GM23338 (cell line): Measurements from ENCODE around the gene TUB. TPM values are rescaled to one million over a fixed set of nuclear protein-coding genes. Genes with fewer than 3 reads are reported as not detected.

Experiments used
- CREB1 ChIP-seq: fragments of 250-450 bp; sonication (Bioruptor Pico); IDR thresholded peaks from 2 replicates; pipeline ENCODE4 v1.5.0; 2020; ENCODE audit warnings: low read depth, mild to moderate bottlenecking, moderate library complexity
- EZH2 ChIP-seq: fragments of 200-600 bp; sonication (generic); IDR thresholded peaks from one replicate; pipeline ENCODE4 v1.8.0; 2017; ENCODE audit warnings: antibody characterized with exemption, mild to moderate bottlenecking, low read depth; ENCODE audit not compliant: unreplicated experiment
- JUNB ChIP-seq: IDR thresholded peaks from one replicate; pipeline ENCODE4 v1.6.1; 2016; ENCODE audit warnings: antibody characterized with exemption; ENCODE audit not compliant: unreplicated experiment
- NANOG ChIP-seq: IDR thresholded peaks from 2 replicates; pipeline ENCODE4 v1.6.1; 2016; ENCODE audit warnings: antibody characterized with exemption, borderline replicate concordance
- POLR2AphosphoS5 ChIP-seq: IDR thresholded peaks from 2 replicates; pipeline ENCODE4 v1.6.1; 2016; ENCODE audit warnings: antibody characterized with exemption, low read depth
- ZNF114 ChIP-seq: fragments of 250-450 bp; sonication (Bioruptor Pico); IDR thresholded peaks from 2 replicates; pipeline ENCODE4 v1.5.0; 2020; ENCODE audit warnings: mild to moderate bottlenecking, moderate library complexity
- ZNF331 ChIP-seq: fragments of 250-450 bp; sonication (Bioruptor Pico); IDR thresholded peaks from 2 replicates; pipeline ENCODE4 v1.5.0; 2020; ENCODE audit warnings: low read depth, mild to moderate bottlenecking, moderate library complexity
- polyA plus RNA-seq: library from polyadenylated mRNA; unstranded; fragments of >200 nt; fragmentation: Nextera tagmentation; extraction: Ambion mirVana; gene quantifications from 2 replicates; pipeline ENCODE4 v1.2.1, GENCODE V29; 2016
- total RNA-seq: library from RNA; depleted of rRNA; stranded (reverse); fragments of >200 nt; shearing (Covaris generic); gene quantifications from 2 replicates; pipeline ENCODE4 v1.2.3, GENCODE V29; 2014
- TF ChIP-seq, protein P1 (sequence below): fragments of 250-450 bp; sonication (Bioruptor Pico); IDR thresholded peaks from 2 replicates; pipeline ENCODE4 v1.5.0; 2020; ENCODE audit warnings: mild to moderate bottlenecking, moderate library complexity
- TF ChIP-seq, protein P2 (sequence below): IDR thresholded peaks from 2 replicates; pipeline ENCODE4 v1.6.1; 2016; ENCODE audit warnings: antibody characterized with exemption
- TF ChIP-seq, protein P3 (sequence below): IDR thresholded peaks from one replicate; pipeline ENCODE4 v1.6.1; 2018; ENCODE audit warnings: antibody characterized with exemption; ENCODE audit not compliant: unreplicated experiment
- TF ChIP-seq, protein P4 (sequence below), 2 experiments: fragments of 200-600 bp in 1 of 2; sonication (generic) in 1 of 2; conservative IDR thresholded peaks; 2 replicates each; pipeline versions ENCODE4 v1.5.1 to v1.6.1; 2016 to 2017; ENCODE audit warnings: antibody characterized with exemption in 2 of 2, low read depth in 2 of 2, mild to moderate bottlenecking in 2 of 2, moderate library complexity in 1 of 2

TUB gene
- total and polyA plus RNA-seq, 2 experiments from 2014 or later: 5.5 to 30.4 TPM

DNA sequence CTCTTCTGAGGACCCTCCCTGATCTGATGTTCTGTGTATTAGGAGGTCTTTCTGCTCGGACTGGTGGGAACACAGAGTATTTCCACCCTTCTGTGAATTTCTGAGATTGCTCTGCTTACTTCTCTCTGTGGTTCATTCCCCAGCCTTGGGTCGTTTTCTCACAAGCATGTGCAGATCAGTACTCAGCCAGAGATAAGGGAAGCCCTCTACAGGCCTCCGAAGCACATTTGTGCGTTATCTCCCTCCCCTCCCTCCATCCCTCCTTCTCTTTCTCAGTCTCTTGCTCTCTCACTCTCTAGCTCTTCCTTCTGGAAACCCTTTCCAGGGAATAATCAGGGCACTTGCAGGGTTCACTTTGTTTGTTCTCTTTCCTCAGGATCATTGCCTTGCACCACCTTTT is 35.2 kb upstream of the TUB start (continued):
- TF ChIP-seq, protein P1, sequence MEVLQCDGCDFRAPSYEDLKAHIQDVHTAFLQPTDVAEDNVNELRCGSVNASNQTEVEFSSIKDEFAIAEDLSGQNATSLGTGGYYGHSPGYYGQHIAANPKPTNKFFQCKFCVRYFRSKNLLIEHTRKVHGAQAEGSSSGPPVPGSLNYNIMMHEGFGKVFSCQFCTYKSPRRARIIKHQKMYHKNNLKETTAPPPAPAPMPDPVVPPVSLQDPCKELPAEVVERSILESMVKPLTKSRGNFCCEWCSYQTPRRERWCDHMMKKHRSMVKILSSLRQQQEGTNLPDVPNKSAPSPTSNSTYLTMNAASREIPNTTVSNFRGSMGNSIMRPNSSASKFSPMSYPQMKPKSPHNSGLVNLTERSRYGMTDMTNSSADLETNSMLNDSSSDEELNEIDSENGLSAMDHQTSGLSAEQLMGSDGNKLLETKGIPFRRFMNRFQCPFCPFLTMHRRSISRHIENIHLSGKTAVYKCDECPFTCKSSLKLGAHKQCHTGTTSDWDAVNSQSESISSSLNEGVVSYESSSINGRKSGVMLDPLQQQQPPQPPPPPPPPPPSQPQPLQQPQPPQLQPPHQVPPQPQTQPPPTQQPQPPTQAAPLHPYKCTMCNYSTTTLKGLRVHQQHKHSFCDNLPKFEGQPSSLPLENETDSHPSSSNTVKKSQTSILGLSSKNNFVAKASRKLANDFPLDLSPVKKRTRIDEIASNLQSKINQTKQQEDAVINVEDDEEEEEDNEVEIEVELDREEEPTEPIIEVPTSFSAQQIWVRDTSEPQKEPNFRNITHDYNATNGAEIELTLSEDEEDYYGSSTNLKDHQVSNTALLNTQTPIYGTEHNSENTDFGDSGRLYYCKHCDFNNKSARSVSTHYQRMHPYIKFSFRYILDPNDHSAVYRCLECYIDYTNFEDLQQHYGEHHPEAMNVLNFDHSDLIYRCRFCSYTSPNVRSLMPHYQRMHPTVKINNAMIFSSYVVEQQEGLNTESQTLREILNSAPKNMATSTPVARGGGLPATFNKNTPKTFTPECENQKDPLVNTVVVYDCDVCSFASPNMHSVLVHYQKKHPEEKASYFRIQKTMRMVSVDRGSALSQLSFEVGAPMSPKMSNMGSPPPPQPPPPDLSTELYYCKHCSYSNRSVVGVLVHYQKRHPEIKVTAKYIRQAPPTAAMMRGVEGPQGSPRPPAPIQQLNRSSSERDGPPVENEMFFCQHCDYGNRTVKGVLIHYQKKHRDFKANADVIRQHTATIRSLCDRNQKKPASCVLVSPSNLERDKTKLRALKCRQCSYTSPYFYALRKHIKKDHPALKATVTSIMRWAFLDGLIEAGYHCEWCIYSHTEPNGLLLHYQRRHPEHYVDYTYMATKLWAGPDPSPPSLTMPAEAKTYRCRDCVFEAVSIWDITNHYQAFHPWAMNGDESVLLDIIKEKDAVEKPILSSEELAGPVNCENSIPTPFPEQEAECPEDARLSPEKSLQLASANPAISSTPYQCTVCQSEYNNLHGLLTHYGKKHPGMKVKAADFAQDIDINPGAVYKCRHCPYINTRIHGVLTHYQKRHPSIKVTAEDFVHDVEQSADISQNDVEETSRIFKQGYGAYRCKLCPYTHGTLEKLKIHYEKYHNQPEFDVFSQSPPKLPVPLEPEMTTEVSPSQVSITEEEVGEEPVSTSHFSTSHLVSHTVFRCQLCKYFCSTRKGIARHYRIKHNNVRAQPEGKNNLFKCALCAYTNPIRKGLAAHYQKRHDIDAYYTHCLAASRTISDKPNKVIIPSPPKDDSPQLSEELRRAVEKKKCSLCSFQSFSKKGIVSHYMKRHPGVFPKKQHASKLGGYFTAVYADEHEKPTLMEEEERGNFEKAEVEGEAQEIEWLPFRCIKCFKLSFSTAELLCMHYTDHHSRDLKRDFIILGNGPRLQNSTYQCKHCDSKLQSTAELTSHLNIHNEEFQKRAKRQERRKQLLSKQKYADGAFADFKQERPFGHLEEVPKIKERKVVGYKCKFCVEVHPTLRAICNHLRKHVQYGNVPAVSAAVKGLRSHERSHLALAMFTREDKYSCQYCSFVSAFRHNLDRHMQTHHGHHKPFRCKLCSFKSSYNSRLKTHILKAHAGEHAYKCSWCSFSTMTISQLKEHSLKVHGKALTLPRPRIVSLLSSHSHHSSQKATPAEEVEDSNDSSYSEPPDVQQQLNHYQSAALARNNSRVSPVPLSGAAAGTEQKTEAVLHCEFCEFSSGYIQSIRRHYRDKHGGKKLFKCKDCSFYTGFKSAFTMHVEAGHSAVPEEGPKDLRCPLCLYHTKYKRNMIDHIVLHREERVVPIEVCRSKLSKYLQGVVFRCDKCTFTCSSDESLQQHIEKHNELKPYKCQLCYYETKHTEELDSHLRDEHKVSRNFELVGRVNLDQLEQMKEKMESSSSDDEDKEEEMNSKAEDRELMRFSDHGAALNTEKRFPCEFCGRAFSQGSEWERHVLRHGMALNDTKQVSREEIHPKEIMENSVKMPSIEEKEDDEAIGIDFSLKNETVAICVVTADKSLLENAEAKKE (CRISPR knock-in tag): no peak
- TF ChIP-seq ZNF331 (CRISPR knock-in tag) (no peak), ZNF114 (no peak), POLR2AphosphoS5 (no peak), CREB1 (CRISPR knock-in tag) (no peak), JUNB (no peak), NANOG (no peak), EZH2 (no peak)
- TF ChIP-seq, protein P2, sequence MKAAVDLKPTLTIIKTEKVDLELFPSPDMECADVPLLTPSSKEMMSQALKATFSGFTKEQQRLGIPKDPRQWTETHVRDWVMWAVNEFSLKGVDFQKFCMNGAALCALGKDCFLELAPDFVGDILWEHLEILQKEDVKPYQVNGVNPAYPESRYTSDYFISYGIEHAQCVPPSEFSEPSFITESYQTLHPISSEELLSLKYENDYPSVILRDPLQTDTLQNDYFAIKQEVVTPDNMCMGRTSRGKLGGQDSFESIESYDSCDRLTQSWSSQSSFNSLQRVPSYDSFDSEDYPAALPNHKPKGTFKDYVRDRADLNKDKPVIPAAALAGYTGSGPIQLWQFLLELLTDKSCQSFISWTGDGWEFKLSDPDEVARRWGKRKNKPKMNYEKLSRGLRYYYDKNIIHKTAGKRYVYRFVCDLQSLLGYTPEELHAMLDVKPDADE: no peak
- TF ChIP-seq, protein P3, sequence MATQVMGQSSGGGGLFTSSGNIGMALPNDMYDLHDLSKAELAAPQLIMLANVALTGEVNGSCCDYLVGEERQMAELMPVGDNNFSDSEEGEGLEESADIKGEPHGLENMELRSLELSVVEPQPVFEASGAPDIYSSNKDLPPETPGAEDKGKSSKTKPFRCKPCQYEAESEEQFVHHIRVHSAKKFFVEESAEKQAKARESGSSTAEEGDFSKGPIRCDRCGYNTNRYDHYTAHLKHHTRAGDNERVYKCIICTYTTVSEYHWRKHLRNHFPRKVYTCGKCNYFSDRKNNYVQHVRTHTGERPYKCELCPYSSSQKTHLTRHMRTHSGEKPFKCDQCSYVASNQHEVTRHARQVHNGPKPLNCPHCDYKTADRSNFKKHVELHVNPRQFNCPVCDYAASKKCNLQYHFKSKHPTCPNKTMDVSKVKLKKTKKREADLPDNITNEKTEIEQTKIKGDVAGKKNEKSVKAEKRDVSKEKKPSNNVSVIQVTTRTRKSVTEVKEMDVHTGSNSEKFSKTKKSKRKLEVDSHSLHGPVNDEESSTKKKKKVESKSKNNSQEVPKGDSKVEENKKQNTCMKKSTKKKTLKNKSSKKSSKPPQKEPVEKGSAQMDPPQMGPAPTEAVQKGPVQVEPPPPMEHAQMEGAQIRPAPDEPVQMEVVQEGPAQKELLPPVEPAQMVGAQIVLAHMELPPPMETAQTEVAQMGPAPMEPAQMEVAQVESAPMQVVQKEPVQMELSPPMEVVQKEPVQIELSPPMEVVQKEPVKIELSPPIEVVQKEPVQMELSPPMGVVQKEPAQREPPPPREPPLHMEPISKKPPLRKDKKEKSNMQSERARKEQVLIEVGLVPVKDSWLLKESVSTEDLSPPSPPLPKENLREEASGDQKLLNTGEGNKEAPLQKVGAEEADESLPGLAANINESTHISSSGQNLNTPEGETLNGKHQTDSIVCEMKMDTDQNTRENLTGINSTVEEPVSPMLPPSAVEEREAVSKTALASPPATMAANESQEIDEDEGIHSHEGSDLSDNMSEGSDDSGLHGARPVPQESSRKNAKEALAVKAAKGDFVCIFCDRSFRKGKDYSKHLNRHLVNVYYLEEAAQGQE: no peak
- TF ChIP-seq, protein P4, sequence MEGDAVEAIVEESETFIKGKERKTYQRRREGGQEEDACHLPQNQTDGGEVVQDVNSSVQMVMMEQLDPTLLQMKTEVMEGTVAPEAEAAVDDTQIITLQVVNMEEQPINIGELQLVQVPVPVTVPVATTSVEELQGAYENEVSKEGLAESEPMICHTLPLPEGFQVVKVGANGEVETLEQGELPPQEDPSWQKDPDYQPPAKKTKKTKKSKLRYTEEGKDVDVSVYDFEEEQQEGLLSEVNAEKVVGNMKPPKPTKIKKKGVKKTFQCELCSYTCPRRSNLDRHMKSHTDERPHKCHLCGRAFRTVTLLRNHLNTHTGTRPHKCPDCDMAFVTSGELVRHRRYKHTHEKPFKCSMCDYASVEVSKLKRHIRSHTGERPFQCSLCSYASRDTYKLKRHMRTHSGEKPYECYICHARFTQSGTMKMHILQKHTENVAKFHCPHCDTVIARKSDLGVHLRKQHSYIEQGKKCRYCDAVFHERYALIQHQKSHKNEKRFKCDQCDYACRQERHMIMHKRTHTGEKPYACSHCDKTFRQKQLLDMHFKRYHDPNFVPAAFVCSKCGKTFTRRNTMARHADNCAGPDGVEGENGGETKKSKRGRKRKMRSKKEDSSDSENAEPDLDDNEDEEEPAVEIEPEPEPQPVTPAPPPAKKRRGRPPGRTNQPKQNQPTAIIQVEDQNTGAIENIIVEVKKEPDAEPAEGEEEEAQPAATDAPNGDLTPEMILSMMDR (conservative IDR thresholded peaks at IDR 0.05; ENCODE audit: low read depth in 2 of 2): no peak; a peak in 1 of 4 replicates
